Rectal smooth muscle tissue (tissue), 1 donor: ENCODE data around the gene AGPAT3.

ENCODE experiments used
- H3K27ac ChIP-seq: one replicate; pipeline ENCODE4 v1.7.0; 2013; ENCODE audit warnings: low read depth, low read length, inconsistent platforms
- H3K27me3 ChIP-seq: one replicate; pipeline ENCODE4 v1.7.0; 2013; ENCODE audit warnings: low read length; ENCODE audit not compliant: control insufficient read depth, insufficient read depth
- H3K36me3 ChIP-seq: one replicate; pipeline ENCODE4 v1.7.0; 2013; ENCODE audit warnings: low read length; ENCODE audit not compliant: control insufficient read depth, insufficient read depth
- H3K4me1 ChIP-seq: one replicate; pipeline ENCODE4 v1.7.0; 2013; ENCODE audit warnings: low read length; ENCODE audit not compliant: control insufficient read depth, insufficient read depth
- H3K4me3 ChIP-seq: one replicate; pipeline ENCODE4 v1.7.0; 2013; ENCODE audit warnings: low read length
- H3K9ac ChIP-seq: one replicate; pipeline ENCODE4 v1.7.0; 2013; ENCODE audit warnings: low read length

AGPAT3 gene

GRCh38 chr21:43930074-43930847 is 65.2 kb downstream of the AGPAT3 start:
- Histone ChIP-seq H3K4me1 (no peaks in the 10 kb centered on the region), H3K27ac (no peak overlapping the region), H3K9ac (no peak overlapping the region), H3K27me3 (no peaks in the 10 kb centered on the region), H3K4me3 (no peak overlapping the region), H3K36me3 (no peaks in the 10 kb centered on the region)

GRCh38 chr21:43930848-43931375 is 65.9 kb downstream of the AGPAT3 start:
- H3K4me3 ChIP-seq, result no peak overlapping the region
- H3K27ac ChIP-seq, result no peak overlapping the region
- H3K9ac ChIP-seq, result no peak overlapping the region
- H3K36me3 ChIP-seq, result no peaks in the 10 kb centered on the region
- H3K27me3 ChIP-seq, result no peaks in the 10 kb centered on the region
- H3K4me1 ChIP-seq, result peaks cover under 1% of the 10 kb centered on the region

- Histone ChIP-seq H3K4me1 (peaks cover 4% of the 10 kb centered on the region), H3K36me3 (no peaks in the 10 kb centered on the region), H3K4me3 (no peak overlapping the region), H3K27me3 (no peaks in the 10 kb centered on the region), H3K27ac (no peak overlapping the region), H3K9ac (no peak overlapping the region)
Observed at GRCh38 chr21:43931489-43931888, 66.5 kb downstream of the AGPAT3 start.

- Histone ChIP-seq H3K27ac (no peak overlapping the region), H3K27me3 (no peaks in the 10 kb centered on the region), H3K4me3 (no peak overlapping the region), H3K9ac (no peak overlapping the region), H3K4me1 (peaks cover 4% of the 10 kb centered on the region), H3K36me3 (no peaks in the 10 kb centered on the region)
Observed at GRCh38 chr21:43932005-43932404, 67.0 kb downstream of the AGPAT3 start.

- Histone ChIP-seq H3K27ac (no peak overlapping the region), H3K4me1 (peaks cover 4% of the 10 kb centered on the region), H3K4me3 (no peak overlapping the region), H3K36me3 (no peaks in the 10 kb centered on the region), H3K27me3 (no peaks in the 10 kb centered on the region), H3K9ac (no peak overlapping the region)
Observed at GRCh38 chr21:43933199-43933598, 68.2 kb downstream of the AGPAT3 start.

GRCh38 chr21:43933680-43934079 is 68.7 kb downstream of the AGPAT3 start:
- no peak overlapping the region for H3K9ac ChIP-seq
- H3K27me3 ChIP-seq, result no peaks in the 10 kb centered on the region
- peaks cover 4% of the 10 kb centered on the region for H3K4me1 ChIP-seq
- H3K4me3 ChIP-seq, result no peak overlapping the region
- H3K27ac ChIP-seq, result no peak overlapping the region
- no peaks in the 10 kb centered on the region for H3K36me3 ChIP-seq

GRCh38 chr21:43934116-43934515 is 69.1 kb downstream of the AGPAT3 start:
- Histone ChIP-seq H3K9ac (no peak overlapping the region), H3K4me3 (no peak overlapping the region), H3K4me1 (peaks cover 4% of the 10 kb centered on the region), H3K36me3 (no peaks in the 10 kb centered on the region), H3K27ac (no peak overlapping the region), H3K27me3 (no peaks in the 10 kb centered on the region)

GRCh38 chr21:43934716-43935705 is 70.0 kb downstream of the AGPAT3 start:
- H3K27me3 ChIP-seq, result no peaks in the 10 kb centered on the region
- no peak overlapping the region for H3K27ac ChIP-seq
- peaks cover 4% of the 10 kb centered on the region for H3K4me1 ChIP-seq
- H3K36me3 ChIP-seq, result no peaks in the 10 kb centered on the region
- no peak overlapping the region for H3K4me3 ChIP-seq
- H3K9ac ChIP-seq, result no peak overlapping the region

- Histone ChIP-seq H3K36me3 (no peaks in the 10 kb centered on the region), H3K9ac (no peak overlapping the region), H3K27ac (peak overlapping the region; percentile 57)
Observed at GRCh38 chr21:43935711-43936110, 70.7 kb downstream of the AGPAT3 start.

GRCh38 chr21:43936247-43936967 is 71.4 kb downstream of the AGPAT3 start:
- peaks cover 4% of the 10 kb centered on the region for H3K4me1 ChIP-seq
- H3K9ac ChIP-seq, result no peak overlapping the region
- peak overlapping the region; percentile 57 for H3K27ac ChIP-seq
- no peak overlapping the region for H3K4me3 ChIP-seq
- H3K27me3 ChIP-seq, result no peaks in the 10 kb centered on the region
- H3K36me3 ChIP-seq, result no peaks in the 10 kb centered on the region

More at GRCh38 chr21:43935711-43936110, 70.7 kb downstream of the AGPAT3 start:
- Histone ChIP-seq H3K4me3 (no peak overlapping the region), H3K4me1 (peaks cover 4% of the 10 kb centered on the region), H3K27me3 (no peaks in the 10 kb centered on the region)

- no peaks in the 10 kb centered on the region for H3K36me3 ChIP-seq
- peak overlapping the region; percentile 57 for H3K27ac ChIP-seq
- H3K9ac ChIP-seq, result no peak overlapping the region
- peaks cover 4% of the 10 kb centered on the region for H3K4me1 ChIP-seq
- no peaks in the 10 kb centered on the region for H3K27me3 ChIP-seq
- no peak overlapping the region for H3K4me3 ChIP-seq
Observed at GRCh38 chr21:43937051-43937832, 72.2 kb downstream of the AGPAT3 start.
